OCI-LY1 (cell line): ENCODE results near the gene STPG4.

Source experiments
- H2AFZ ChIP-seq: fragments of 200-600 bp; sonication (generic), shearing (Covaris generic); 2 replicates; pipeline ENCODE4 v1.6.0; 2014; ENCODE audit warnings: antibody characterized with exemption, mild to moderate bottlenecking, low read length
- H3F3A ChIP-seq: fragments of 200-600 bp; sonication (generic), shearing (Covaris generic); 2 replicates; pipeline ENCODE4 v1.6.0; 2014; ENCODE audit warnings: mild to moderate bottlenecking, antibody characterized with exemption, low read length, moderate library complexity; ENCODE audit not compliant: insufficient read depth
- H3K27ac ChIP-seq: fragments of 200-600 bp; sonication (generic); 2 replicates; pipeline ENCODE4 v1.5.1; 2014; ENCODE audit warnings: low read length, mixed run types, mild to moderate bottlenecking, low read depth; ENCODE audit not compliant: poor library complexity, severe bottlenecking
- H3K27me3 ChIP-seq: fragments of 200-600 bp; sonication (generic); 2 replicates; pipeline ENCODE4 v1.6.0; 2014; ENCODE audit warnings: antibody characterized with exemption, mild to moderate bottlenecking, low read length, moderate library complexity; ENCODE audit not compliant: insufficient read depth
- H3K36me3 ChIP-seq: fragments of 200-600 bp; sonication (generic); 2 replicates; pipeline ENCODE4 v1.6.1; 2014; ENCODE audit warnings: mild to moderate bottlenecking, antibody characterized with exemption, low read length, moderate library complexity, mixed read lengths; ENCODE audit not compliant: insufficient read depth
- H3K4me1 ChIP-seq: fragments of 200-600 bp; sonication (generic); 2 replicates; pipeline ENCODE4 v1.5.1; 2014; ENCODE audit warnings: mild to moderate bottlenecking, low read length, moderate library complexity; ENCODE audit not compliant: insufficient read depth, severe bottlenecking
- H3K4me2 ChIP-seq: fragments of 200-600 bp; sonication (generic), shearing (Covaris generic); 2 replicates; pipeline ENCODE4 v1.6.1; 2014; ENCODE audit warnings: low read length
- H3K4me3 ChIP-seq: fragments of 200-600 bp; sonication (generic); 2 replicates; pipeline ENCODE4 v1.5.1; 2014; ENCODE audit warnings: low read length, low read depth, mild to moderate bottlenecking, mixed read lengths; ENCODE audit not compliant: poor library complexity, severe bottlenecking
- H3K79me2 ChIP-seq: fragments of 200-600 bp; shearing (Covaris generic); 2 replicates; pipeline ENCODE4 v1.6.1; 2016; ENCODE audit warnings: mixed run types, low read length, mixed read lengths; ENCODE audit not compliant: insufficient read depth
- H3K9ac ChIP-seq: fragments of 200-600 bp; sonication (generic), shearing (Covaris generic); 2 replicates; pipeline ENCODE4 v1.6.1; 2014; ENCODE audit warnings: mild to moderate bottlenecking, low read length, mixed read lengths
- H3K9me2 ChIP-seq: fragments of 200-600 bp; sonication (generic), shearing (Covaris generic); 2 replicates; pipeline ENCODE4 v1.6.1; 2014; ENCODE audit warnings: low read depth, mild to moderate bottlenecking, low read length, mixed read lengths
- H3K9me3 ChIP-seq: fragments of 200-600 bp; shearing (Covaris generic); 2 replicates; pipeline ENCODE4 v1.6.1; 2014; ENCODE audit warnings: low read length, mixed read lengths
- H4K20me1 ChIP-seq: fragments of 200-600 bp; sonication (generic), shearing (Covaris generic); 2 replicates; pipeline ENCODE4 v1.6.0; 2016; ENCODE audit warnings: mild to moderate bottlenecking, low read length; ENCODE audit not compliant: insufficient read depth
- EZH2 ChIP-seq: fragments of 200-600 bp; sonication (generic), shearing (Covaris generic); IDR thresholded peaks from 2 replicates; pipeline ENCODE4 v1.8.0; 2017; ENCODE audit warnings: borderline replicate concordance, mixed run types, mild to moderate bottlenecking, antibody characterized with exemption, low read length, moderate library complexity, mixed read lengths
- TF ChIP-seq, protein P1 (sequence below): fragments of 200-600 bp; sonication (generic), shearing (Covaris generic); IDR thresholded peaks from 2 replicates; pipeline ENCODE4 v1.5.1; 2017; ENCODE audit warnings: mild to moderate bottlenecking, antibody characterized with exemption, low read length, moderate library complexity, mixed read lengths

The STPG4 gene

DNA sequence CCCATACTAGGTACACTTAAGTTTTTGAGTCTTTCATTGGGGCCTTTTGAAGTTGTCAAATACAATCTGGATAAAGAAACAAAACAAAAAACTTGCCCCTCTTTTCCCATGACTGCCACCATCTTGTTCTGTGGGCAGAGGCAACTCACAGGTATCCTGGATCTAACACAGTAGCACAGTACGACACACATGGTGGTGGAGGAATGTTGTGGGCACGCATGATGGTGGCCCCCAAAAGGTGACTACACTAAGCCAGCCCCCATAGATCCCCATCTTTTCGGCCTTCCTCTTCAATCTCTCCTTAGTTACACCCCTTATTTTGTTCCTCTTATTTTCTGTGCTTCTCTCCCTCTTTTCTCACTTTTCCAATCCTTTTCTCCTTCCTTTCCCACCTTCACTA lies 4.5 kb upstream of the STPG4 start:
- H3K4me3 ChIP-seq = no peak overlapping the region
- no peak overlapping the region for H2AFZ ChIP-seq
- no peak overlapping the region for H3K4me2 ChIP-seq
- H4K20me1 ChIP-seq = no peaks in the 10 kb centered on the region
- peaks cover 64% of the 10 kb centered on the region for H3K36me3 ChIP-seq
- H3K9me2 ChIP-seq = no peaks in the 10 kb centered on the region
- peaks cover 11% of the 10 kb centered on the region; the same call in 1 of the 2 replicates for H3K79me2 ChIP-seq
- TF ChIP-seq, protein P1, sequence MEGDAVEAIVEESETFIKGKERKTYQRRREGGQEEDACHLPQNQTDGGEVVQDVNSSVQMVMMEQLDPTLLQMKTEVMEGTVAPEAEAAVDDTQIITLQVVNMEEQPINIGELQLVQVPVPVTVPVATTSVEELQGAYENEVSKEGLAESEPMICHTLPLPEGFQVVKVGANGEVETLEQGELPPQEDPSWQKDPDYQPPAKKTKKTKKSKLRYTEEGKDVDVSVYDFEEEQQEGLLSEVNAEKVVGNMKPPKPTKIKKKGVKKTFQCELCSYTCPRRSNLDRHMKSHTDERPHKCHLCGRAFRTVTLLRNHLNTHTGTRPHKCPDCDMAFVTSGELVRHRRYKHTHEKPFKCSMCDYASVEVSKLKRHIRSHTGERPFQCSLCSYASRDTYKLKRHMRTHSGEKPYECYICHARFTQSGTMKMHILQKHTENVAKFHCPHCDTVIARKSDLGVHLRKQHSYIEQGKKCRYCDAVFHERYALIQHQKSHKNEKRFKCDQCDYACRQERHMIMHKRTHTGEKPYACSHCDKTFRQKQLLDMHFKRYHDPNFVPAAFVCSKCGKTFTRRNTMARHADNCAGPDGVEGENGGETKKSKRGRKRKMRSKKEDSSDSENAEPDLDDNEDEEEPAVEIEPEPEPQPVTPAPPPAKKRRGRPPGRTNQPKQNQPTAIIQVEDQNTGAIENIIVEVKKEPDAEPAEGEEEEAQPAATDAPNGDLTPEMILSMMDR = no peak
- TF ChIP-seq EZH2 = no peak
- H3K4me1 ChIP-seq = no peaks in the 10 kb centered on the region
- no peak overlapping the region for H3K27ac ChIP-seq
- H3F3A ChIP-seq = peaks cover 6% of the 10 kb centered on the region; the same call in 1 of the 2 replicates
- no peaks in the 10 kb centered on the region for H3K27me3 ChIP-seq
- no peak overlapping the region for H3K9ac ChIP-seq
- H3K9me3 ChIP-seq = no peaks in the 10 kb centered on the region

DNA sequence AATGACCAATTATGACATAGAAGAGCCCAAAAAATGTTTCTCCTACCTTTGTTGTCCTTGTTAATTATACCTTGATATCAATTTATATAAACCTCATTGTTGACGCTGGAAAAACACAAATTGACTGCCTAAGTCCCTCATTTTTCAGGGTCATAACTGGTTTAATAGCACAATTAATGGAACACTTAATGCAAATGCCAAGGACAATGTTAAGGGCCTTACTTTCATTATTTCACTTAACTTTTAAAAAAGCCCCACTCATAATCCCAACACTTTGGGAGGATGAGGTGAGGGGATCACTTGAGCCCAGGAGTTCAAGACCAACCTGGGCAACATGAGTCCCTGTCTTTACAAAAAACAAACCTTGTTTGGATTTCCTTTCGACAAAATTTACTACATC lies 3.5 kb upstream of the STPG4 start:
- H3K36me3 ChIP-seq = peaks cover 56% of the 10 kb centered on the region
- no peak overlapping the region for H2AFZ ChIP-seq
- peaks cover 10% of the 10 kb centered on the region; the same call in 1 of the 2 replicates for H3K79me2 ChIP-seq

DNA sequence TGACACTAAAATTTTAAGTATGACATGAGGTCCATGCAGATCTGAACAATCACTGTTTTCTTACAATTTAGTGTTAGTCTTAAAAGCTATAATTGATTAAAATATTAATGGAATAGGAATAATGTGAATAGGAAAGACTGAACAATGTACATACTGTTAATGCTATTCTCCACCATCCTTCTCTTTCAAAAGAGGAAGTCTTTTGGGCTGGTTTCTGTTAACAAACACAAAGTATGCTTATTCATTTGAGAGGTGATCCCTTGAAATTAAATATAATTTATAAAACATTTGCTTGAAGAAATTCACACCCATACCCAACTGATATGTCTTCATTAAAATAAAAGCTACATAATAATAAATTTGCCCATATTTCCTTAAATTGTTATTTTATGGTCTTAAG lies 2.3 kb downstream of the STPG4 start:
- Histone ChIP-seq H3K36me3 (peaks cover 13% of the 10 kb centered on the region), H4K20me1 (no peaks in the 10 kb centered on the region), H2AFZ (no peak overlapping the region), H3K9me2 (no peaks in the 10 kb centered on the region), H3K4me3 (no peak overlapping the region), H3K4me2 (no peak overlapping the region), H3K4me1 (no peaks in the 10 kb centered on the region), H3K79me2 (no peaks in the 10 kb centered on the region), H3K27me3 (no peaks in the 10 kb centered on the region), H3F3A (no peaks in the 10 kb centered on the region), H3K9me3 (no peaks in the 10 kb centered on the region), H3K27ac (no peak overlapping the region), H3K9ac (no peak overlapping the region)
- TF ChIP-seq, protein P1 = no peak
- no peak for TF ChIP-seq EZH2

More for the DNA sequence above, 3.5 kb upstream of the STPG4 start:
- H4K20me1 ChIP-seq = no peaks in the 10 kb centered on the region
- H3K4me2 ChIP-seq = no peak overlapping the region
- peaks cover 6% of the 10 kb centered on the region; the same call in 1 of the 2 replicates for H3F3A ChIP-seq
- H3K4me1 ChIP-seq = no peaks in the 10 kb centered on the region
- no peaks in the 10 kb centered on the region for H3K9me3 ChIP-seq
- H3K9me2 ChIP-seq = no peaks in the 10 kb centered on the region
- H3K27me3 ChIP-seq = no peaks in the 10 kb centered on the region
- peak overlapping the region; percentile 4 for H3K27ac ChIP-seq
- H3K9ac ChIP-seq = no peak overlapping the region
- TF ChIP-seq, protein P1 = no peak
- no peak for TF ChIP-seq EZH2
- H3K4me3 ChIP-seq = no peak overlapping the region
